ENCODE measurements around the gene RESP18. TPM values are rescaled to one million over a fixed set of nuclear protein-coding genes. Genes with fewer than 3 reads are reported as not detected.

RESP18 gene
- total and polyA plus RNA-seq, 2 of the 4 experiments (the other 2 are of a cell fraction): not detected

- no peak for ATAC-seq (ENCODE audit: low read depth)
- no peak overlapping the region for H2AFZ ChIP-seq (replicated peaks; ENCODE audit: low read length, poor library complexity)
- no peak overlapping the region for H3K9ac ChIP-seq (ENCODE audit: low read depth, low read length)
- H3K18ac ChIP-seq (ENCODE audit: low read depth, low read length): no peak overlapping the region
- H3K9me3 ChIP-seq (ENCODE audit: control insufficient read depth, insufficient read depth, low read length): no peaks in the 10 kb centered on the region
- H2AK9ac ChIP-seq (replicated peaks; ENCODE audit: low read depth, low read length, poor library complexity): no peak overlapping the region
- dilution Hi-C loops (cut with HindIII; ENCODE audit: low sequenced_read_pairs, unreplicated experiment): no loop called here
- no CpG with 5 or more reads among the region's 9 CpGs for WGBS, 2 experiments (ENCODE audit: extremely low coverage in 2 of 2, insufficient read length in 1 of 2)
- H3K36me3 ChIP-seq (ENCODE audit: control insufficient read depth, insufficient read depth, low read length): no peaks in the 10 kb centered on the region
- DNase-seq: no peak
- no peak overlapping the region for H2BK120ac ChIP-seq (ENCODE audit: low read depth, low read length)
- H3K9me1 ChIP-seq (ENCODE audit: insufficient read depth, low read length): peaks cover 11% of the 10 kb centered on the region; the same call in 1 of the 2 replicates
- no peak overlapping the region for H3K4ac ChIP-seq (ENCODE audit: low read depth, low read length)
- no peak overlapping the region for H3K27ac ChIP-seq (ENCODE audit: insufficient read depth, low read length)
- BruUV-seq (replicated peaks): no TSS peak
- no peak overlapping the region for H2BK15ac ChIP-seq (ENCODE audit: low read depth, low read length)
- peaks cover 14% of the 10 kb centered on the region for H3K4me1 ChIP-seq (ENCODE audit: control insufficient read depth, insufficient read depth, low read length)
- H4K8ac ChIP-seq (ENCODE audit: low read depth in 2 of 2, low read length in 2 of 2): no peak overlapping the region
- H3K23ac ChIP-seq (ENCODE audit: low read depth, low read length): no peak overlapping the region
- H3K27me3 ChIP-seq (ENCODE audit: control insufficient read depth, insufficient read depth, low read length): no peaks in the 10 kb centered on the region
- H2AK5ac ChIP-seq (ENCODE audit: low read depth, low read length): no peak overlapping the region
- H3K79me1 ChIP-seq (ENCODE audit: low read depth in 1 of 2, low read length in 2 of 2): no peaks in the 10 kb centered on the region
- H4K20me1 ChIP-seq (ENCODE audit: insufficient read depth, low read length): peaks cover 4% of the 10 kb centered on the region; the same call in 1 of the 2 replicates
- intact Hi-C loops (cut with micrococcal nuclease): no loop called here
- no peak overlapping the region for H3K56ac ChIP-seq (ENCODE audit: extremely low read depth, insufficient read depth, low read length)
- no peak overlapping the region for H4K5ac ChIP-seq (ENCODE audit: low read depth, low read length)
- in situ Hi-C loops (cut with MboI; ENCODE audit: low sequenced_read_pairs): no loop called here
- no peak overlapping the region for H2BK20ac ChIP-seq (ENCODE audit: low read depth, low read length)
- ChIA-PET CTCF (interaction anchor here (1.6 kb wide), 1 partner anchor 14 kb away, joined by 9 read pairs; the partner anchor contains the start of gene DNAJB2), POLR2A (ENCODE audit: unreplicated experiment) (no interaction called here)
- no peak overlapping the region for H3K4me3 ChIP-seq (ENCODE audit: insufficient read depth, low read depth, low read length)
- TF ChIP-seq MXI1 (IDR thresholded peaks at IDR 0.05; ENCODE audit: borderline replicate concordance, low read depth, low read length): no peak
- TF ChIP-seq MAZ (IDR thresholded peaks at IDR 0.05; ENCODE audit: borderline replicate concordance, low read depth, low read length): no peak
- no peak for TF ChIP-seq USF2 (IDR thresholded peaks at IDR 0.05; ENCODE audit: low read depth, low read length)
- TF ChIP-seq RFX5 (IDR thresholded peaks at IDR 0.05; ENCODE audit: low read depth, low read length): no peak
- no peak overlapping the region for H3K4me2 ChIP-seq (ENCODE audit: low read depth, low read length)
- no peak overlapping the region for H4K91ac ChIP-seq (ENCODE audit: insufficient read depth, low read depth, low read length)
- H2BK5ac ChIP-seq (ENCODE audit: low read depth, low read length, poor library complexity, severe bottlenecking): no peak overlapping the region
- no peak overlapping the region for H3K14ac ChIP-seq (replicated peaks; ENCODE audit: low read depth, low read length)
Observed at GRCh38 chr2:219292616-219293015, 39.9 kb downstream of the RESP18 start.

All from IMR-90 (cell line).